ENCODE measurements around the gene CHD6.

DNA sequence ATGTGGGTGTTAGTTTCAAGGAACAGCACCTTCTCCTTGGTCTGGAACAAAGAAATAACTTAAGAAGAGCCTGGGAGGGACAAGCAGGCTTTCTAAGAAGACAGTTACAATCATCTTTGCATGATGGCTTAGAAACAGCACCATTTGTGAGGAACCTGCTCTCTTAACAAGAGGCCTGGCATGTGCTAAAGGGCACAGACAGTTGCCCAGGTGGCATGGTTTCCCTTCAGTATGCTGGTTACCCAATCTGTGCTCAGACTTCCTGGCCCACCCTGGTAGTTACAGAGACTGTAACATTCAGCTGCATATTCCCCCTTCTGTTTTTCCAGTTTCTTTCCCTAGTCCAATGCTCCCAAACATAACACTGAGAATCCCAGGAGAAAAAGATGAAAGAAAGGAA, 84.0 kb downstream of the CHD6 start:
- TF ChIP-seq POLR2A (IDR thresholded peaks at IDR 0.05), result no peak
- TF ChIP-seq, protein P1, sequence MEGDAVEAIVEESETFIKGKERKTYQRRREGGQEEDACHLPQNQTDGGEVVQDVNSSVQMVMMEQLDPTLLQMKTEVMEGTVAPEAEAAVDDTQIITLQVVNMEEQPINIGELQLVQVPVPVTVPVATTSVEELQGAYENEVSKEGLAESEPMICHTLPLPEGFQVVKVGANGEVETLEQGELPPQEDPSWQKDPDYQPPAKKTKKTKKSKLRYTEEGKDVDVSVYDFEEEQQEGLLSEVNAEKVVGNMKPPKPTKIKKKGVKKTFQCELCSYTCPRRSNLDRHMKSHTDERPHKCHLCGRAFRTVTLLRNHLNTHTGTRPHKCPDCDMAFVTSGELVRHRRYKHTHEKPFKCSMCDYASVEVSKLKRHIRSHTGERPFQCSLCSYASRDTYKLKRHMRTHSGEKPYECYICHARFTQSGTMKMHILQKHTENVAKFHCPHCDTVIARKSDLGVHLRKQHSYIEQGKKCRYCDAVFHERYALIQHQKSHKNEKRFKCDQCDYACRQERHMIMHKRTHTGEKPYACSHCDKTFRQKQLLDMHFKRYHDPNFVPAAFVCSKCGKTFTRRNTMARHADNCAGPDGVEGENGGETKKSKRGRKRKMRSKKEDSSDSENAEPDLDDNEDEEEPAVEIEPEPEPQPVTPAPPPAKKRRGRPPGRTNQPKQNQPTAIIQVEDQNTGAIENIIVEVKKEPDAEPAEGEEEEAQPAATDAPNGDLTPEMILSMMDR (IDR thresholded peaks at IDR 0.05), result no peak

Data from adrenal gland (tissue), 5 donors.